Measurements from ENCODE around the gene CAST. TPM values are rescaled to one million over a fixed set of nuclear protein-coding genes. Genes with fewer than 3 reads are reported as not detected.

Gene CAST
- total and polyA plus RNA-seq, 2 donors (not counting 1 experiment from before 2014, with no cell fraction given) = 41.0 to 231 TPM

DNA sequence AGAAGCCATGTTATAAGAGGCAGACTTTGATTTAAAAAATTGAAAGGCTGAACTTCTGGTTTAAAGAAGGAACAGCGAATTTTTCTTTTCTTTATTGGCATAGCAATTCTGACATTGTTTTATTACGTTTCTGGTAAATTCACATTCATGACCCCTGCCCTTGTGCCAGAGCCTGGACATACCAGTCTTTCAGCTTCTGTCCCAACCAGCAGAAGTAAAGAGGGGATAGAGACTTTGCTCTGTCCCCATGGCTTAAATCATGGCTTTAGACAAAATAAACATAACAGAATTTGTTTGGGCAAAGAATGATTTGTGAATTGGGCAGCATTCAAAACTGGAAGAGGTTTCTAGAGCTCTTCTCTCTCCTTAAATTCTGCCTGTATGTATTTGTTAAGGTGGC lies 15.3 kb downstream of the CAST start:
- no peak for TF ChIP-seq CTCF (IDR thresholded peaks at IDR 0.05)
- TF ChIP-seq EZH2 (IDR thresholded peaks at IDR 0.05; ENCODE audit: borderline replicate concordance, insufficient read depth, low read depth, low read length, poor library complexity, severe bottlenecking) = no peak
- H3K4me1 ChIP-seq (ENCODE audit: control insufficient read depth in 2 of 2, insufficient read depth in 2 of 2, low read length in 2 of 2) = no peaks in the 10 kb centered on the region
- H3K4me3 Mint-ChIP-seq = no peak overlapping the region
- H3K9me3 Mint-ChIP-seq (ENCODE audit: insufficient read depth) = no peaks in the 10 kb centered on the region
- ChIA-PET POLR2A (no interaction called here), CTCF (no interaction called here)
- H3K9me3 ChIP-seq (ENCODE audit: control extremely low read depth in 1 of 3, control insufficient read depth in 2 of 3, insufficient read depth in 1 of 3, low read length in 2 of 3) = no peaks in the 10 kb centered on the region
- ATAC-seq (ENCODE audit: low read depth) = no peak
- peaks cover 61% of the 10 kb centered on the region for H4K20me1 ChIP-seq (ENCODE audit: control insufficient read depth, insufficient read depth, low read length, poor library complexity, severe bottlenecking)
- H2AFZ ChIP-seq (ENCODE audit: insufficient read depth, low read depth, low read length, poor library complexity, severe bottlenecking) = no peak overlapping the region
- no peak overlapping the region for H3K27ac Mint-ChIP-seq
- H3K27me3 Mint-ChIP-seq = no peaks in the 10 kb centered on the region
- no peaks in the 10 kb centered on the region for H3K27me3 ChIP-seq (replicated peaks in 1 of 4; ENCODE audit: control extremely low read depth in 1 of 4, control insufficient read depth in 3 of 4, insufficient read depth in 4 of 4, low read length in 3 of 4)
- intact Hi-C loops (cut with micrococcal nuclease) = no loop called here
- H3K4me3 ChIP-seq (ENCODE audit: control extremely low read depth in 1 of 5, extremely low read depth in 1 of 5, insufficient read depth in 1 of 5, low read depth in 2 of 5, low read length in 4 of 5) = no peak overlapping the region
- no CpG with 5 or more reads among the region's 2 CpGs for WGBS (ENCODE audit: insufficient coverage)
- H3K4me2 ChIP-seq (replicated peaks; ENCODE audit: low read depth, low read length, poor library complexity, severe bottlenecking) = no peak overlapping the region
- H3K4me1 Mint-ChIP-seq = peaks cover 18% of the 10 kb centered on the region
- no peak overlapping the region for H3K27ac ChIP-seq (ENCODE audit: low read length in 2 of 2)
- H3K9ac ChIP-seq (ENCODE audit: low read length) = no peak overlapping the region
- peaks cover 3 to 31% of the 10 kb centered on the region in 2 experiments for H3K36me3 ChIP-seq (replicated peaks in 1 of 2; ENCODE audit: control extremely low read depth in 1 of 2, control insufficient read depth in 1 of 2, extremely low read depth in 1 of 2, insufficient read depth in 2 of 2, low read length in 1 of 2)
- H3K79me2 ChIP-seq (ENCODE audit: control insufficient read depth, insufficient read depth, low read length) = peaks cover 59% of the 10 kb centered on the region
- no peak for DNase-seq

GRCh38 chr5:96679293-96679692 lies 17.1 kb downstream of the CAST start:
- H3K4me1 Mint-ChIP-seq = peaks cover 21% of the 10 kb centered on the region
- Histone ChIP-seq H3K9me3 (ENCODE audit: control extremely low read depth in 1 of 3, control insufficient read depth in 2 of 3, insufficient read depth in 1 of 3, low read length in 2 of 3) (no peaks in the 10 kb centered on the region), H3K79me2 (ENCODE audit: control insufficient read depth, insufficient read depth, low read length) (peaks cover 54% of the 10 kb centered on the region), H3K27ac (ENCODE audit: low read length in 2 of 2) (no peak overlapping the region), H3K36me3 (replicated peaks in 1 of 2; ENCODE audit: control extremely low read depth in 1 of 2, control insufficient read depth in 1 of 2, extremely low read depth in 1 of 2, insufficient read depth in 2 of 2, low read length in 1 of 2) (peaks cover 3 to 31% of the 10 kb centered on the region in 2 experiments), H3K27me3 (replicated peaks in 1 of 4; ENCODE audit: control extremely low read depth in 1 of 4, control insufficient read depth in 3 of 4, insufficient read depth in 4 of 4, low read length in 3 of 4) (no peaks in the 10 kb centered on the region), H3K9ac (ENCODE audit: low read length) (no peak overlapping the region), H2AFZ (ENCODE audit: insufficient read depth, low read depth, low read length, poor library complexity, severe bottlenecking) (no peak overlapping the region), H3K4me1 (ENCODE audit: control insufficient read depth in 2 of 2, insufficient read depth in 2 of 2, low read length in 2 of 2) (no peaks in the 10 kb centered on the region), H3K4me3 (ENCODE audit: control extremely low read depth in 1 of 5, extremely low read depth in 1 of 5, insufficient read depth in 1 of 5, low read depth in 2 of 5, low read length in 4 of 5) (no peak overlapping the region), H3K4me2 (replicated peaks; ENCODE audit: low read depth, low read length, poor library complexity, severe bottlenecking) (no peak overlapping the region), H4K20me1 (ENCODE audit: control insufficient read depth, insufficient read depth, low read length, poor library complexity, severe bottlenecking) (peaks cover 59% of the 10 kb centered on the region)
- WGBS (ENCODE audit: insufficient coverage) = no CpG with 5 or more reads among the region's 4 CpGs
- POLR2A ChIA-PET = no interaction called here
- no peak overlapping the region for H3K27ac Mint-ChIP-seq
- no peak for TF ChIP-seq CTCF (IDR thresholded peaks at IDR 0.05)
- TF ChIP-seq EZH2 (IDR thresholded peaks at IDR 0.05; ENCODE audit: borderline replicate concordance, insufficient read depth, low read depth, low read length, poor library complexity, severe bottlenecking) = no peak
- H3K4me3 Mint-ChIP-seq = no peak overlapping the region
- no peaks in the 10 kb centered on the region for H3K9me3 Mint-ChIP-seq (ENCODE audit: insufficient read depth)
- intact Hi-C loops (cut with micrococcal nuclease) = no loop called here
- DNase-seq = no peak
- CTCF ChIA-PET = no interaction called here
- ATAC-seq (ENCODE audit: low read depth) = no peak
- no peaks in the 10 kb centered on the region for H3K27me3 Mint-ChIP-seq
